HG03521 (cell line): ENCODE measurements around the gene NDRG2.

Source experiments
- ATAC-seq: cut with Tn5 transposase; IDR thresholded peaks from one replicate; pipeline ENCODE4 v1.9.1; 2021; ENCODE audit warnings: mild to moderate bottlenecking, moderate library complexity; ENCODE audit not compliant: unreplicated experiment

NDRG2 gene

GRCh38 chr14:21037156-21037555, 12.3 kb upstream of the NDRG2 start:
- no peak for ATAC-seq

GRCh38 chr14:21036751-21037150, 11.9 kb upstream of the NDRG2 start:
- no peak for ATAC-seq

- ATAC-seq: no peak
These were observed 9.8 kb upstream of the NDRG2 start, which contains the start of gene RNASE13 for GRCh38 chr14:21034707-21035106. Gene RNASE13, minus strand, starts transcription at chr14:21034807. Its CDS starts 519 bp downstream, at chr14:21034288.

GRCh38 chr14:21033133-21033698, 8.4 kb upstream of the NDRG2 start:
- no peak for ATAC-seq

- ATAC-seq: no peak
These were observed 7.7 kb upstream of the NDRG2 start for GRCh38 chr14:21032326-21033132.

GRCh38 chr14:21030531-21030930, 5.7 kb upstream of the NDRG2 start:
- no peak for ATAC-seq

- ATAC-seq: no peak
These were observed 5.1 kb upstream of the NDRG2 start, which contains the start of gene TPPP2 for GRCh38 chr14:21029917-21030316. Gene TPPP2, plus strand, starts transcription at chr14:21030217. Its CDS starts 365 bp downstream, at chr14:21030582.

GRCh38 chr14:21026988-21027315, 2.1 kb upstream of the NDRG2 start:
- no peak for ATAC-seq

GRCh38 chr14:21026274-21026987, 1.6 kb upstream of the NDRG2 start:
- no peak for ATAC-seq

- no peak for ATAC-seq
These were observed 761 bp upstream of the NDRG2 start for GRCh38 chr14:21025371-21026273.

- no peak for ATAC-seq
These were observed 860 bp downstream of the NDRG2 start for GRCh38 chr14:21023817-21024584.

GRCh38 chr14:21023174-21023573, 1.7 kb downstream of the NDRG2 start:
- no peak for ATAC-seq

GRCh38 chr14:21022686-21023085, 2.2 kb downstream of the NDRG2 start:
- no peak for ATAC-seq

GRCh38 chr14:21020977-21021545, 3.8 kb downstream of the NDRG2 start:
- ATAC-seq: no peak

- ATAC-seq: no peak
These were observed 5.5 kb downstream of the NDRG2 start for GRCh38 chr14:21019366-21019765.

GRCh38 chr14:21018781-21019180, 6.1 kb downstream of the NDRG2 start:
- no peak for ATAC-seq

- ATAC-seq: no peak
These were observed 6.6 kb downstream of the NDRG2 start for GRCh38 chr14:21018286-21018685.

- no peak for ATAC-seq
These were observed 7.2 kb downstream of the NDRG2 start for GRCh38 chr14:21017528-21018245.
